ACC112 (cell line): Measurements from ENCODE around the gene TNFSF13B.
"Not testable (repeated sequence)": the region's sequence is repeated elsewhere in the genome, so short reads cannot be mapped to it uniquely, and the experiment has no call there.

Experiments
- H2AFZ ChIP-seq: fragments of 200-600 bp; sonication (generic); one replicate; pipeline ENCODE4 v1.6.0; 2017; ENCODE audit warnings: antibody characterized with exemption, low read length; ENCODE audit not compliant: unreplicated experiment
- H3K27ac ChIP-seq: fragments of 200-600 bp; sonication (generic); 2 replicates; pipeline ENCODE4 v1.5.1; 2014; ENCODE audit warnings: low read depth, mild to moderate bottlenecking, antibody characterized with exemption, low read length, moderate library complexity
- H3K27me3 ChIP-seq: fragments of 200-600 bp; sonication (generic); 2 replicates; pipeline ENCODE4 v1.6.1; 2014; ENCODE audit warnings: mild to moderate bottlenecking, antibody characterized with exemption, low read length, moderate library complexity, mixed read lengths; ENCODE audit not compliant: insufficient read depth
- H3K36me3 ChIP-seq: fragments of 200-600 bp; sonication (generic); 2 replicates; pipeline ENCODE4 v1.6.1; 2016; ENCODE audit warnings: mild to moderate bottlenecking, antibody characterized with exemption, low read length, moderate library complexity, mixed read lengths; ENCODE audit not compliant: insufficient read depth
- H3K4me1 ChIP-seq: fragments of 200-600 bp; sonication (generic); one replicate; pipeline ENCODE4 v1.6.1; 2016; ENCODE audit warnings: low read length, mixed read lengths; ENCODE audit not compliant: insufficient read depth, unreplicated experiment, control insufficient read depth
- H3K4me3 ChIP-seq: fragments of 200-600 bp; sonication (generic); 2 replicates; pipeline ENCODE4 v1.5.1; 2014; ENCODE audit warnings: mild to moderate bottlenecking, low read depth, low read length
- H3K79me2 ChIP-seq: fragments of 200-600 bp; sonication (generic); one replicate; pipeline ENCODE4 v1.6.0; 2016; ENCODE audit warnings: low read length; ENCODE audit not compliant: control insufficient read depth, unreplicated experiment, insufficient read depth

TNFSF13B gene

GRCh38 chr13:108266321-108266990 is 3.1 kb upstream of the TNFSF13B start:
- Histone ChIP-seq H3K4me1 (peaks cover 4% of the 10 kb centered on the region), H2AFZ (no peak overlapping the region), H3K4me3 (no peak overlapping the region), H3K36me3 (no peaks in the 10 kb centered on the region), H3K79me2 (no peaks in the 10 kb centered on the region), H3K27me3 (no peaks in the 10 kb centered on the region), H3K27ac (no peak overlapping the region)

- H3K27me3 ChIP-seq: no peaks in the 10 kb centered on the region
- H3K79me2 ChIP-seq: no peaks in the 10 kb centered on the region
- H3K4me3 ChIP-seq: no peak overlapping the region
- no peak overlapping the region for H3K27ac ChIP-seq
- no peaks in the 10 kb centered on the region for H3K36me3 ChIP-seq
- H2AFZ ChIP-seq: no peak overlapping the region
- peaks cover 9% of the 10 kb centered on the region for H3K4me1 ChIP-seq
Measured at GRCh38 chr13:108267347-108267746, 2.2 kb upstream of the TNFSF13B start.

DNA sequence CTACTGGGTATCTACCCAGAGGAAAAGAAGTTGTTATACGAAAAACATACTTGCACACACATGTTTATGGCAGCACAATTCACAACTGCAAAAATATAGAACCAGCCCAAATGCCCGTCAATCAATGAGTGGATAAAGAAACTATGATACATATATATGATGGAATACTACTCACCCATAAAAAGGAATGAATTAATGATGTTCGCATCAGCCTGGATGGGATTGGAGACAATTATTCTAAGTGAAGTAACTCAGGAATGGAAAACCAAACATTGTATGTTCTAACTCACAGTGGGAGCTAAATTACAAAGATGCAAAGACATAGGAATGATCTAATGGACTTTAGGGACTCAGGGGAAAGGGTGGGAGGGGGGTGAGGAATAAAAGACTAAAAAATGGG is 1.7 kb upstream of the TNFSF13B start:
- not testable (repeated sequence) for H2AFZ ChIP-seq, H3K4me3 ChIP-seq, H3K79me2 ChIP-seq, H3K27me3 ChIP-seq, H3K36me3 ChIP-seq, H3K27ac ChIP-seq
- peaks cover 10% of the 10 kb centered on the region for H3K4me1 ChIP-seq

GRCh38 chr13:108268466-108269112 is 929 bp upstream of the TNFSF13B start:
- Histone ChIP-seq H3K4me1 (peaks cover 10% of the 10 kb centered on the region), H3K79me2 (no peaks in the 10 kb centered on the region), H3K36me3 (no peaks in the 10 kb centered on the region), H2AFZ (no peak overlapping the region), H3K27ac (no peak overlapping the region), H3K27me3 (no peaks in the 10 kb centered on the region), H3K4me3 (no peak overlapping the region)

DNA sequence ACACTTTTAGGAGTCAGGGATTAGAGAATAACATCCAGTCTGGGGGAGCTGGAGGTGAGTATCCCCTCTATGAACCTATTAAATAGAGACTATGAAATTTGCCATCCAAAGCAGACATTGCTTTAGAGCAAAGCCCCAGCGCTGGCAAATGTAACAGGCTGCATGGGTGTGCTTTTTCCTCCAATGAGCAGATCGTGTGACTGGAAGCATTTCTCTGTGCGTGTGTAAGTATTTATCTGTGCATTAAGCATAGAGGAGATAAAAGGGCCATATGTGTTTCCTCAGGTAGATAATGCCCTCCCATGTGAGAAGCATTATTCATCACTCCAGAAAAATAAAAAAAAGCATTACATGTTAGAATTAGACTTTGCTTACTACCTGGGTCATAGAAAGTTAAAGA is 924 bp downstream of the TNFSF13B start:
- no peaks in the 10 kb centered on the region for H3K79me2 ChIP-seq
- H3K4me1 ChIP-seq: peaks cover 10% of the 10 kb centered on the region
- H3K4me3 ChIP-seq: peak overlapping the region; percentile 81
- no peaks in the 10 kb centered on the region; the same call in 1 of the 2 replicates for H3K36me3 ChIP-seq
- H3K27ac ChIP-seq: no peak overlapping the region
- H2AFZ ChIP-seq: peak overlapping the region; percentile 58
- H3K27me3 ChIP-seq: no peaks in the 10 kb centered on the region

- Histone ChIP-seq H3K4me1 (peaks cover 10% of the 10 kb centered on the region), H3K27ac (no peak overlapping the region), H3K36me3 (no peaks in the 10 kb centered on the region; the same call in 1 of the 2 replicates), H3K79me2 (no peaks in the 10 kb centered on the region), H2AFZ (no peak overlapping the region), H3K27me3 (no peaks in the 10 kb centered on the region), H3K4me3 (no peak overlapping the region)
Measured at GRCh38 chr13:108272333-108272732, 2.8 kb downstream of the TNFSF13B start.

GRCh38 chr13:108273429-108274118 is 4.1 kb downstream of the TNFSF13B start:
- no peaks in the 10 kb centered on the region for H3K27me3 ChIP-seq
- H3K36me3 ChIP-seq: no peaks in the 10 kb centered on the region; the same call in 1 of the 2 replicates
- H3K4me3 ChIP-seq: no peak overlapping the region
- H2AFZ ChIP-seq: no peak overlapping the region
- H3K27ac ChIP-seq: no peak overlapping the region
- peaks cover 10% of the 10 kb centered on the region for H3K4me1 ChIP-seq
- no peaks in the 10 kb centered on the region for H3K79me2 ChIP-seq

GRCh38 chr13:108274718-108275117 is 5.2 kb downstream of the TNFSF13B start:
- H3K4me1 ChIP-seq: peaks cover 10% of the 10 kb centered on the region
- no peak overlapping the region for H2AFZ ChIP-seq
- H3K4me3 ChIP-seq: no peak overlapping the region
- H3K27me3 ChIP-seq: no peaks in the 10 kb centered on the region
- no peaks in the 10 kb centered on the region; the same call in 1 of the 2 replicates for H3K36me3 ChIP-seq
- no peak overlapping the region for H3K27ac ChIP-seq
- H3K79me2 ChIP-seq: no peaks in the 10 kb centered on the region

- H2AFZ ChIP-seq: no peak overlapping the region
Measured at GRCh38 chr13:108276060-108276459, 6.5 kb downstream of the TNFSF13B start.

DNA sequence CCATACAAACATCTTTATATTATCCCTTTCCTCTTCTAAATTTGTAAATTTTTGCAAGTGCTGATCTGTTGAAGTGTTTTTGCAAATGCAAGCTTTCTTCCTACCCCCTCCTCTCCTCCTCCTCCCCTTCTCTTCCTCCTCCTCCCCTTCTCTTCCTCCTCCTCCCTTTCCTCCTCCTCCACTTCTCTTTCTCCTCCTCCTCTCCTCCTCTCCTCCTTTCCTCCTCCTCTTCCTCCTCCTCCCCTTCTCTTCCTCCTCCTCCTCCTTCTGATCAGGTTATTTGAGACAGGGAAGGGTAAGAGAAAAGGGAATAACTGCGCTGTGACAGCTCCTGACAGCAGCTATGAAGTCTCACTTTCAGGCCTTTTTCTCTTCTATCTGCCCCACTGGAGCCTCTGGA is 8.9 kb downstream of the TNFSF13B start:
- no peaks in the 10 kb centered on the region; the same call in 1 of the 2 replicates for H3K36me3 ChIP-seq
- no peaks in the 10 kb centered on the region for H3K4me1 ChIP-seq
- no peak overlapping the region for H3K4me3 ChIP-seq
- H3K27ac ChIP-seq: no peak overlapping the region
- no peaks in the 10 kb centered on the region for H3K79me2 ChIP-seq
- H3K27me3 ChIP-seq: no peaks in the 10 kb centered on the region
- H2AFZ ChIP-seq: no peak overlapping the region

More at GRCh38 chr13:108276060-108276459, 6.5 kb downstream of the TNFSF13B start:
- Histone ChIP-seq H3K4me3 (no peak overlapping the region), H3K36me3 (no peaks in the 10 kb centered on the region; the same call in 1 of the 2 replicates), H3K79me2 (no peaks in the 10 kb centered on the region), H3K4me1 (peaks cover 7% of the 10 kb centered on the region), H3K27me3 (no peaks in the 10 kb centered on the region), H3K27ac (no peak overlapping the region)
